Measurements from ENCODE around the gene SSNA1.

SSNA1 gene

DNA sequence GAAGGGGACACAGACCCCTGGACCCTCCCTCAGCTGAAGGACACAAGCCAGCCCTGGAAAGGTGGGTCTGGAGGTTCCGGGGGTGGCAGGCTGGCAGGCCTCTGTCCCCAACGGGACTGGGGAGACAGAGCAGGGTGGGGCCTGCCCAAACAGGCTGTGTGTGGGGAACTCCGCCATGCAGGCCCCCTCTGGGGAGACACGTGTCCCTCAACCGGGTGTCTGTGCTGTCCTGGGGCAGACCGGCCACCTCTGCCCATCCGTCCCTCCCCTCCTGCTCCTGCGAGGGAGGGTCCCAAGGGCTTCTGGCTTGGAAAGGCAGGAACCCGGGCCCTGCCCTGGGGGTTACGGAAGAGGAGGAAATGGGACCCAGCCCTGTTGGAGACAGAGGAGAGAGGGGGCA lies 43.6 kb downstream of the SSNA1 start:
- Histone ChIP-seq H3K27ac (ENCODE audit: extremely low read depth, low read depth, low read length) (no peak overlapping the region), H3K36me3 (ENCODE audit: control insufficient read depth in 2 of 2, insufficient read depth in 1 of 2, low read length in 2 of 2) (no peaks in the 10 kb centered on the region), H3K9me3 (ENCODE audit: control insufficient read depth, insufficient read depth, low read depth, low read length) (no peaks in the 10 kb centered on the region), H3K4me1 (ENCODE audit: control insufficient read depth, insufficient read depth, low read length) (no peaks in the 10 kb centered on the region; the same call in 1 of the 2 replicates), H3K4me3 (ENCODE audit: low read depth, low read length) (no peak overlapping the region)
- CTCF ChIA-PET = no interaction called here
- TF ChIP-seq GLIS2 (tag by site-specific recombination; IDR thresholded peaks at IDR 0.05) = 0 out of 2 replicates have a peak, but pooled peaks have one; percentile 9
- no peak for TF ChIP-seq ZNF629 (tag by site-specific recombination; IDR thresholded peaks at IDR 0.05)
- POLR2A ChIA-PET = interaction anchor here (0.6 kb wide), 2 partner anchors 13 to 107 kb away, joined by 3 to 6 read pairs; no protein-coding TSS in a partner anchor

- Histone ChIP-seq H3K9me3 (ENCODE audit: control insufficient read depth, insufficient read depth, low read depth, low read length) (no peaks in the 10 kb centered on the region), H3K27ac (ENCODE audit: extremely low read depth, low read depth, low read length) (no peak overlapping the region), H3K36me3 (ENCODE audit: control insufficient read depth in 2 of 2, insufficient read depth in 1 of 2, low read length in 2 of 2) (no peaks in the 10 kb centered on the region), H3K4me1 (ENCODE audit: control insufficient read depth, insufficient read depth, low read length) (peaks cover 3% of the 10 kb centered on the region; the same call in 1 of the 2 replicates), H3K4me3 (ENCODE audit: low read depth, low read length) (no peak overlapping the region)
- POLR2A ChIA-PET = interaction anchor here (0.6 kb wide), 2 partner anchors 13 to 107 kb away, joined by 3 to 6 read pairs; no protein-coding TSS in a partner anchor
- CTCF ChIA-PET = no interaction called here
- TF ChIP-seq ZSCAN30 (tag by site-specific recombination; IDR thresholded peaks at IDR 0.05) = no peak
- 0 out of 2 replicates have a peak, but pooled peaks have one; percentile 14 for TF ChIP-seq BCL11B (tag by site-specific recombination; IDR thresholded peaks at IDR 0.05; ENCODE audit: low read depth)
Measured at GRCh38 chr9:137232510-137232909, 44.0 kb downstream of the SSNA1 start.

DNA sequence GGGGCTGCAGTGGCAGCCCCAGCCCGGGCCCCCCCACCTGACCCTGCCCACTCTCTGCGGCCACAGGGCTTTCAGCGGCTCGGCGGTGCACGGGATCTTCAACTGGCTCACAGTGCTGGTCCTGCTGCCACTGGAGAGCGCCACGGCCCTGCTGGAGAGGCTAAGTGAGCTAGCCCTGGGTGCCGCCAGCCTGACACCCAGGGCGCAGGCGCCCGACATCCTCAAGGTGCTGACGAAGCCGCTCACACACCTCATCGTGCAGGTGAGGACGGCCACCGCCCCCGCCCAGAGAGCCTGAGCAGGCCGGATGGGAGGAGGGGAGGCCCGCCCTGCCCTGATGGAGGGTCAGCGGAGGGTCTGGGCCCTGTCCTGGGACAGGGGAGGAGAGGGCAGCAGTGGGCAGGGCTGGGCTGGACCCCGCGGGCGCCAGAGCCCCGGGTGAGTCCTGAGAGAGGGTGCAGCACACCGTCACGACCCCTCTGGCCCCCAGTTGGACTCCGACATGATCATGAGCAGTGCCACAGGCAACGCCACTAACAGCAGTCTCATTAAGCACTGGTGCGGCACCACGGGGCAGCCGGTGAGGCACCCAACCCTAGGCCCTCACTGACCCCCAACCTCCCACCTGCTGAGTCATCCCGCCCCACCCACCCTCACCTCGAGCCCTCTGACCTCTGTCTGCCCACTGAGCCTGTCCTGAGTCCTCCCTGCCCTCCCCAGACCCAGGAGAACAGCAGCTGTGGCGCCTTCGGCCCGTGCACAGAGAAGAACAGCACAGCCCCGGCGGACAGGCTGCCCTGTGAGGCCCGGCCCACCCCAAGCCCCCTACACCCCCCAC lies 44.9 kb downstream of the SSNA1 start:
- TF ChIP-seq ZSCAN4 (tag by site-specific recombination; IDR thresholded peaks at IDR 0.05) (no peak), ZNF510 (tag by site-specific recombination; IDR thresholded peaks at IDR 0.05; ENCODE audit: insufficient replicate concordance) (no peak), ZNF24 (tag by site-specific recombination; IDR thresholded peaks at IDR 0.05) (no peak), WT1 (tag by site-specific recombination; IDR thresholded peaks at IDR 0.05) (no peak), ZNF785 (tag by site-specific recombination; IDR thresholded peaks at IDR 0.05) (no peak), SP7 (tag by site-specific recombination; IDR thresholded peaks at IDR 0.05) (no peak), BCL11A (tag by site-specific recombination; IDR thresholded peaks at IDR 0.05; ENCODE audit: low read depth) (0 out of 2 replicates have a peak, but pooled peaks have one; percentile 31), ZNF10 (tag by site-specific recombination; IDR thresholded peaks at IDR 0.05) (no peak), BCL11B (tag by site-specific recombination; IDR thresholded peaks at IDR 0.05; ENCODE audit: low read depth) (peak; percentile 68; the same call in 1 of the 2 replicates), ZNF571 (tag by site-specific recombination; IDR thresholded peaks at IDR 0.05) (no peak), OSR2 (tag by site-specific recombination; IDR thresholded peaks at IDR 0.05) (no peak), ZNF157 (tag by site-specific recombination; IDR thresholded peaks at IDR 0.05) (peak; percentile 88), ZNF18 (tag by site-specific recombination; IDR thresholded peaks at IDR 0.05) (no peak), ZFP37 (tag by site-specific recombination; IDR thresholded peaks at IDR 0.05) (no peak)
- TF ChIP-seq, protein P1, sequence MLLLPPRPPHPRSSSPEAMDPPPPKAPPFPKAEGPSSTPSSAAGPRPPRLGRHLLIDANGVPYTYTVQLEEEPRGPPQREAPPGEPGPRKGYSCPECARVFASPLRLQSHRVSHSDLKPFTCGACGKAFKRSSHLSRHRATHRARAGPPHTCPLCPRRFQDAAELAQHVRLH (tag by site-specific recombination; IDR thresholded peaks at IDR 0.05) = no peak
- CTCF ChIA-PET = interaction anchor here (0.6 to 1.2 kb wide), 4 partner anchors 18 to 35 kb away, joined by 3 to 4 read pairs (median 3); partner anchors contain the start of genes STPG3 and TPRN
- no peaks in the 10 kb centered on the region for H3K9me3 ChIP-seq (ENCODE audit: control insufficient read depth, insufficient read depth, low read depth, low read length)
- peaks cover 3% of the 10 kb centered on the region; the same call in 1 of the 2 replicates for H3K4me1 ChIP-seq (ENCODE audit: control insufficient read depth, insufficient read depth, low read length)
- POLR2A ChIA-PET = interaction anchor here (0.8 kb wide), 1 partner anchor 10 kb away, joined by 3 read pairs; no protein-coding TSS in a partner anchor
- H3K36me3 ChIP-seq (ENCODE audit: control insufficient read depth in 2 of 2, insufficient read depth in 1 of 2, low read length in 2 of 2) = peaks cover 0 to under 1% of the 10 kb centered on the region in 2 experiments; a peak in 1 of 3 replicates
- no peak overlapping the region for H3K27ac ChIP-seq (ENCODE audit: extremely low read depth, low read depth, low read length)
- no peak overlapping the region for H3K4me3 ChIP-seq (ENCODE audit: low read depth, low read length)

All from HEK293 (cell line).